H9 (cell line): ENCODE data around the gene ATXN3. TPM values are rescaled to one million over a fixed set of nuclear protein-coding genes. Genes with fewer than 3 reads are reported as not detected.
"Not testable (repeated sequence)": the region's sequence is repeated elsewhere in the genome, so short reads cannot be mapped to it uniquely, and the experiment has no call there.

ENCODE experiments used
- DNase-seq: peaks from one replicate; pipeline ENCODE4 v3.0.0-alpha.2; 2017
- H2AFZ ChIP-seq: one replicate; pipeline ENCODE4 v1.6.1; 2013; ENCODE audit warnings: mild to moderate bottlenecking, low read length, control low read depth, moderate library complexity
- H2AK5ac ChIP-seq: 2 replicates; pipeline ENCODE4 v1.6.1; 2013; ENCODE audit warnings: low read length, control low read depth, mixed read lengths; ENCODE audit not compliant: insufficient read length
- H2BK120ac ChIP-seq: one replicate; pipeline ENCODE4 v1.6.1; 2013; ENCODE audit warnings: low read depth, mild to moderate bottlenecking, low read length, control low read depth, inconsistent platforms; ENCODE audit not compliant: poor library complexity, severe bottlenecking
- H2BK12ac ChIP-seq: 2 replicates; pipeline ENCODE4 v1.6.1; 2013; ENCODE audit warnings: low read length, control low read depth, mixed read lengths, low read depth; ENCODE audit not compliant: insufficient read length
- H2BK15ac ChIP-seq: 2 replicates; pipeline ENCODE4 v1.6.1; 2013; ENCODE audit warnings: low read depth, low read length, control low read depth
- H2BK20ac ChIP-seq: one replicate; pipeline ENCODE4 v1.6.1; 2013; ENCODE audit warnings: low read depth, mild to moderate bottlenecking, low read length, control low read depth, inconsistent platforms; ENCODE audit not compliant: poor library complexity, severe bottlenecking
- H2BK5ac ChIP-seq: 2 replicates; pipeline ENCODE4 v1.6.1; 2013; ENCODE audit warnings: low read length, control low read depth, mixed read lengths; ENCODE audit not compliant: insufficient read length
- H3K14ac ChIP-seq: 2 replicates; pipeline ENCODE4 v1.6.1; 2013; ENCODE audit warnings: low read length, control low read depth; ENCODE audit not compliant: insufficient read depth
- H3K18ac ChIP-seq: 2 replicates; pipeline ENCODE4 v1.6.1; 2013; ENCODE audit warnings: low read depth, mild to moderate bottlenecking, mixed read lengths, low read length, control low read depth; ENCODE audit not compliant: insufficient read length
- H3K23ac ChIP-seq: 2 replicates; pipeline ENCODE4 v1.6.1; 2013; ENCODE audit warnings: low read length, control low read depth, mixed read lengths, low read depth; ENCODE audit not compliant: insufficient read length
- H3K23me2 ChIP-seq: 2 replicates; pipeline ENCODE4 v1.6.1; 2013; ENCODE audit warnings: low read depth, mild to moderate bottlenecking, mixed read lengths, low read length, control low read depth; ENCODE audit not compliant: insufficient read length, poor library complexity, severe bottlenecking
- H3K27ac ChIP-seq: 2 replicates; pipeline ENCODE4 v1.5.1; 2013; ENCODE audit warnings: low read length, control low read depth, mixed read lengths, low read depth; ENCODE audit not compliant: insufficient read length
- H3K27me3 ChIP-seq: 2 replicates; pipeline ENCODE4 v1.6.1; 2013; ENCODE audit warnings: low read length, control low read depth, inconsistent platforms; ENCODE audit not compliant: insufficient read depth
- H3K4ac ChIP-seq: 2 replicates; pipeline ENCODE4 v1.6.1; 2013; ENCODE audit warnings: low read depth, mild to moderate bottlenecking, control low read depth, inconsistent platforms, low read length, moderate library complexity
- H3K4me1 ChIP-seq: 2 replicates; pipeline ENCODE4 v1.6.1; 2013; ENCODE audit warnings: low read length, control low read depth, inconsistent platforms; ENCODE audit not compliant: insufficient read depth
- H3K4me2 ChIP-seq: 2 replicates; pipeline ENCODE4 v1.6.1; 2013; ENCODE audit warnings: low read length, control low read depth, mixed read lengths; ENCODE audit not compliant: insufficient read length, insufficient read depth
- H3K56ac ChIP-seq: 2 replicates; pipeline ENCODE4 v1.6.1; 2013; ENCODE audit warnings: low read depth, mild to moderate bottlenecking, mixed read lengths, low read length, control low read depth; ENCODE audit not compliant: insufficient read length
- H3K79me1 ChIP-seq: 2 replicates; pipeline ENCODE4 v1.6.1; 2013; ENCODE audit warnings: low read depth, mild to moderate bottlenecking, moderate library complexity, low read length, control low read depth, inconsistent platforms; ENCODE audit not compliant: insufficient read depth, poor library complexity, severe bottlenecking
- H3K79me2 ChIP-seq: 2 replicates; pipeline ENCODE4 v1.6.1; 2013; ENCODE audit warnings: low read length, control low read depth, inconsistent platforms; ENCODE audit not compliant: insufficient read depth
- H3K9ac ChIP-seq: 2 replicates; pipeline ENCODE4 v1.6.1; 2013; ENCODE audit warnings: low read length, control low read depth, mixed read lengths; ENCODE audit not compliant: insufficient read length; ENCODE audit errors: extremely low read depth
- H3K9me3 ChIP-seq: one replicate; pipeline ENCODE4 v1.6.1; 2013; ENCODE audit warnings: low read depth, low read length, inconsistent platforms; ENCODE audit not compliant: control insufficient read depth
- H3T11ph ChIP-seq: one replicate; pipeline ENCODE4 v1.6.1; 2013; ENCODE audit warnings: mild to moderate bottlenecking, low read length, control low read depth, inconsistent platforms
- H4K20me1 ChIP-seq: one replicate; pipeline ENCODE4 v1.6.1; 2013; ENCODE audit not compliant: control insufficient read depth, insufficient read length, insufficient read depth
- H4K5ac ChIP-seq: 2 replicates; pipeline ENCODE4 v1.6.1; 2013; ENCODE audit warnings: low read depth, mild to moderate bottlenecking, mixed read lengths, low read length, control low read depth; ENCODE audit not compliant: insufficient read length
- H4K8ac ChIP-seq: replicated peaks from 2 replicates; pipeline ENCODE4 v1.6.1; 2013; ENCODE audit warnings: low read length, control low read depth, mixed read lengths, low read depth; ENCODE audit not compliant: insufficient read length
- H4K91ac ChIP-seq: 2 replicates; pipeline ENCODE4 v1.6.1; 2013; ENCODE audit warnings: low read depth, mild to moderate bottlenecking, moderate library complexity, mixed read lengths, low read length, control low read depth; ENCODE audit not compliant: insufficient read length
- H3K27ac Mint-ChIP-seq, 3 experiments: 2 replicates in 2 of 3; 3 replicates in 1 of 3; pipeline ENCODE4 v1.8.0; 2020 to 2021; ENCODE audit warnings: mixed read lengths in 3 of 3, mild to moderate bottlenecking in 1 of 3, moderate library complexity in 1 of 3
- H3K27me3 Mint-ChIP-seq: 2 replicates; pipeline ENCODE4 v1.8.0; 2021; ENCODE audit warnings: low read depth, mild to moderate bottlenecking, moderate library complexity, mixed read lengths
- H3K36me3 Mint-ChIP-seq, 3 experiments: 2 replicates in 2 of 3; 3 replicates in 1 of 3; pipeline ENCODE4 v1.8.0; 2020 to 2021; ENCODE audit warnings: low read depth in 3 of 3, mixed read lengths in 3 of 3; ENCODE audit not compliant: insufficient read depth in 1 of 3
- H3K4me1 Mint-ChIP-seq, 2 experiments: 2 replicates each; pipeline ENCODE4 v1.8.0; 2020; ENCODE audit warnings: mixed read lengths in 2 of 2
- H3K4me3 Mint-ChIP-seq, 2 experiments: 2 replicates in 1 of 2; 3 replicates in 1 of 2; pipeline ENCODE4 v1.8.0; 2020 to 2021; ENCODE audit warnings: mild to moderate bottlenecking in 2 of 2, mixed read lengths in 2 of 2, moderate library complexity in 1 of 2
- H3K9me3 Mint-ChIP-seq, 2 experiments: 2 replicates in 1 of 2; 3 replicates in 1 of 2; pipeline ENCODE4 v1.8.0; 2020; ENCODE audit warnings: mild to moderate bottlenecking in 2 of 2, mixed read lengths in 2 of 2, moderate library complexity in 1 of 2
- WGBS: extraction: QIAGEN DNeasy Blood & Tissue Kit; methylation state at CpG from one replicate; pipeline ENCODE4 v1.1.7; 2013; ENCODE audit warnings: missing lambda C conversion rate, low lambda C conversion rate, mixed read lengths; ENCODE audit not compliant: insufficient read length; ENCODE audit errors: extremely low coverage; 5-methylcytosine and 5-hydroxymethylcytosine counted together
- total RNA-seq: library from RNA; stranded (reverse); gene quantifications from 2 replicates; pipeline ENCODE4 v1.2.1, GENCODE V29; 2021

ATXN3 gene
- total RNA-seq, 1 experiment from 2014 or later: 29.7 TPM

GRCh38 chr14:92045904-92046303 is 60.5 kb downstream of the ATXN3 start:
- no CpG with 5 or more reads among the region's 7 CpGs for WGBS
- not testable (repeated sequence) for H2BK5ac ChIP-seq, H2BK120ac ChIP-seq, H4K8ac ChIP-seq, H3K56ac ChIP-seq, H2BK15ac ChIP-seq, H3K27me3 ChIP-seq, H3K9me3 Mint-ChIP-seq, DNase-seq, H3T11ph ChIP-seq, H4K5ac ChIP-seq, H3K27me3 Mint-ChIP-seq, H3K23me2 ChIP-seq, H2AK5ac ChIP-seq, H3K4me3 Mint-ChIP-seq, H3K79me2 ChIP-seq, H2BK20ac ChIP-seq, H3K4me2 ChIP-seq, H3K9ac ChIP-seq, H3K27ac ChIP-seq, H3K79me1 ChIP-seq, H3K14ac ChIP-seq, H3K4ac ChIP-seq, H4K91ac ChIP-seq, H3K23ac ChIP-seq, H2AFZ ChIP-seq, H3K9me3 ChIP-seq, H3K4me1 Mint-ChIP-seq, H3K18ac ChIP-seq, H3K4me1 ChIP-seq, H4K20me1 ChIP-seq, H3K27ac Mint-ChIP-seq, H2BK12ac ChIP-seq
- H3K36me3 Mint-ChIP-seq: peaks cover 4 to 15% (median 6%) of the 10 kb centered on the region in 3 experiments; a peak in 6 of 7 replicates

DNA sequence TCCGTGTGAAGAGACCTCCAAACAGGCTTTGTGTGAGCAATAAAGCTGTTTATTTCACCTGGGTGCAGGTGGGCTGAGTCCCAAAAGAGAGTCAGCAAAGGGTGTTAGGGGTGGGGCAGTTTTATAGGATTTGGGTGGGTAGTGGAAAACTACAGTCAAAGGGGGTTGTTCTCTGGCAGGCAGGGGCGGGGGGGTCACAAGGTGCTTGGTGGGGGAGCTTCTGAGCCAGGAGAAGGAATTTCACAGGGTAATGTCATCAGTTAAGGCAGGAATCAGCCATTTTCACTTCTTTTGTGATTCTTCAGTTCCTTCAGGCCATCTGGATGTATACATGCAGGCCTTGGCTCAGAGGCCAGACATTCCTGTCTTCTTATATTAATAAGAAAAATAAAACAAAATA is 64.6 kb downstream of the ATXN3 start:
- not testable (repeated sequence) for DNase-seq, H3K36me3 Mint-ChIP-seq, H3K4me1 ChIP-seq, H3K27me3 Mint-ChIP-seq, H2BK120ac ChIP-seq, H3K79me1 ChIP-seq, H3K23ac ChIP-seq, H2BK5ac ChIP-seq, H3K4me3 Mint-ChIP-seq, H3K27me3 ChIP-seq, H3K4me2 ChIP-seq, H2BK20ac ChIP-seq, H3K27ac Mint-ChIP-seq, H3K18ac ChIP-seq, H3K9ac ChIP-seq, H3K56ac ChIP-seq, H2AK5ac ChIP-seq, H3K9me3 Mint-ChIP-seq, H4K5ac ChIP-seq, H3K4ac ChIP-seq, H3T11ph ChIP-seq, H3K27ac ChIP-seq, H2BK15ac ChIP-seq, H4K91ac ChIP-seq, H3K9me3 ChIP-seq, H3K23me2 ChIP-seq, H2BK12ac ChIP-seq, H4K8ac ChIP-seq, H3K14ac ChIP-seq, H2AFZ ChIP-seq, H4K20me1 ChIP-seq
- WGBS: no CpG with 5 or more reads among the region's 2 CpGs
- H3K4me1 Mint-ChIP-seq: peaks cover 16 to 18% of the 10 kb centered on the region in 2 experiments
- H3K79me2 ChIP-seq: peaks cover 14% of the 10 kb centered on the region; the same call in 1 of the 2 replicates
